ENCODE measurements around the gene IGSF21.

Gene IGSF21

DNA sequence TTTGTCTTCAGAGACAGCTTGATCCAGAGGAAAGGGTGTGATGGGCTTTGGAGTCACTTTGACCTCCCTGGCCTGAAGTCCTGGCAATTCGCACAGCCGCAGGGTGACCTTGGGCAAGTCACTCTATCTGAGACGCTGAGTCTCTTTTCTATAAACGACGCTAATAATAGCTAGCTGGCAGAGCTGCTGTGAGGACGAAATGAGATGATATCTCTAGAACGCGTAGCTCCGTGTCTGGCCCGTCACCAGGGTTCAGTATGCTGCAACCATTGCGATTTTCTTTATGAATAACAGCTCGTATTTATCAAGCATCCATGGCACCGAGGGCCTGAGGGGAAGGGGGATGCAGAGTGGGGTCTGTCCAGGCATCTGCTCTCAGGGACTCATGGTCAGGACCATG, 58.7 kb downstream of the IGSF21 start:
- Histone ChIP-seq H3K9me3 (ENCODE audit: severe bottlenecking) (no peaks in the 10 kb centered on the region), H3K4me3 (ENCODE audit: low read depth, low read length) (no peak overlapping the region), H3K27me3 (ENCODE audit: insufficient read depth, low read depth, severe bottlenecking) (no peaks in the 10 kb centered on the region), H3K36me3 (no peaks in the 10 kb centered on the region), H3K27ac (no peak overlapping the region)
- no peak for DNase-seq
- TF ChIP-seq, protein P1, sequence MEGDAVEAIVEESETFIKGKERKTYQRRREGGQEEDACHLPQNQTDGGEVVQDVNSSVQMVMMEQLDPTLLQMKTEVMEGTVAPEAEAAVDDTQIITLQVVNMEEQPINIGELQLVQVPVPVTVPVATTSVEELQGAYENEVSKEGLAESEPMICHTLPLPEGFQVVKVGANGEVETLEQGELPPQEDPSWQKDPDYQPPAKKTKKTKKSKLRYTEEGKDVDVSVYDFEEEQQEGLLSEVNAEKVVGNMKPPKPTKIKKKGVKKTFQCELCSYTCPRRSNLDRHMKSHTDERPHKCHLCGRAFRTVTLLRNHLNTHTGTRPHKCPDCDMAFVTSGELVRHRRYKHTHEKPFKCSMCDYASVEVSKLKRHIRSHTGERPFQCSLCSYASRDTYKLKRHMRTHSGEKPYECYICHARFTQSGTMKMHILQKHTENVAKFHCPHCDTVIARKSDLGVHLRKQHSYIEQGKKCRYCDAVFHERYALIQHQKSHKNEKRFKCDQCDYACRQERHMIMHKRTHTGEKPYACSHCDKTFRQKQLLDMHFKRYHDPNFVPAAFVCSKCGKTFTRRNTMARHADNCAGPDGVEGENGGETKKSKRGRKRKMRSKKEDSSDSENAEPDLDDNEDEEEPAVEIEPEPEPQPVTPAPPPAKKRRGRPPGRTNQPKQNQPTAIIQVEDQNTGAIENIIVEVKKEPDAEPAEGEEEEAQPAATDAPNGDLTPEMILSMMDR (IDR thresholded peaks at IDR 0.05; ENCODE audit: low read depth, low read length), result no peak

DNA sequence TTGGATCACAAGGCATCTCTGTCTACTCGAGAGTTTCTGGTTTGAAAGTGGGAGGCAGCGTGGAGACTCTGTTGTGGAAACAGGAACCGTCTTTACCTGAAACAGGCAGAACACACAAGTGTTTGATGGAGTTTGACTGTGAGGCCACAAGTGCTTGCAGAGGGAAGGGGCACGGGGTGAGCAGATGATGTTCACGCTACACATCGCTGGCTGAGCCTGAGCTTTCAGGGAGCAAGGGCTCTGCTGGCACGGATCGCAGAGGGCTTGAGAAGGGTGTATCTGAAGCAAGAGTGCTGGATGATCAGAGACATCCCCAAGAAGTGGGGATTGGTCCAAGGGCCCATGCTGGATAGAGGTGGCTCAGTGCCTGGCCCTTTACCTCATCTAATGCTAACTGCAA, 59.3 kb downstream of the IGSF21 start:
- Histone ChIP-seq H3K4me3 (ENCODE audit: low read depth, low read length) (no peak overlapping the region), H3K27me3 (ENCODE audit: insufficient read depth, low read depth, severe bottlenecking) (no peaks in the 10 kb centered on the region), H3K27ac (no peak overlapping the region), H3K36me3 (no peaks in the 10 kb centered on the region), H3K9me3 (ENCODE audit: severe bottlenecking) (no peaks in the 10 kb centered on the region)
- DNase-seq, result no peak
- TF ChIP-seq, protein P1 (IDR thresholded peaks at IDR 0.05; ENCODE audit: low read depth, low read length), result no peak

DNA sequence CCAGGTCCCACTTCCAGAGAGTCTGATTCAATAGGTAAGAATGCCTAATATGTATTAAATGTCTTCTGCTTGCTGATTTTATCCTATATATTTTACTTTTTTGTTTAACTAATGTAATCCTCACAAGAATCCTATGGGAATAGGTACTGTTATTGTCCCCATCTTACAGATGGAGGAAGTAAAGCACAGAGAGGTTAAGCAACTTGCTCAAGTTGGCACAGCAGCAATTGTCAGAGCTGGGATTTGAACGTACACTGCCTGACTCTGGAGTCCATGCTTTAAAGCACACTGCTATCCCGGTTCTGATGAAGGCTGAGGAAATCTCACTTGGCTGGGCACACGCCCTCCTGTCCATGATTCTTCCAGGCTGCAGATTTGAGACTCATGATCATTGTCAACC, 62.8 kb downstream of the IGSF21 start:
- DNase-seq, result no peak
- H3K27ac ChIP-seq, result no peak overlapping the region

DNA sequence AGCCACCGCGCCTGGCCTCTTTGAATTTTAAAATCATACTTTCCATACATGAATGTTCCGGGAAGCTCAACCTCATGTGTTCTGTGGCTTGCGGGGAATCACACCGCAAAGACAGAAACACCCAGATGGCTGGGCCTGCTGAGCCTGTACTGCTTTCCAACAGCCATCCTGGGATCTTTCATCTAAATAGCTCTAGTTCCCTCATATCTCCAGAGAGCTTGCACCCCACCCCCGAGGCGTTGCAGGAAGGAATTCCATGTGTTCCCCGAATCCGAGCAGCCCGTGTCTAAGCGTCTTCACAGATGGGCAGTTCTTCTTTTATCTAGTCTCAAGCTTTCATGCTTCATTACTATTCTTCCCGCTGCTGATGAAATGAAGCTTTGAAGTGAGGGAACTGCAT, 66.4 kb downstream of the IGSF21 start:
- H3K36me3 ChIP-seq, result no peaks in the 10 kb centered on the region
- no peak for DNase-seq
- no peak overlapping the region for H3K27ac ChIP-seq
- H3K27me3 ChIP-seq (ENCODE audit: insufficient read depth, low read depth, severe bottlenecking), result no peaks in the 10 kb centered on the region
- no peak overlapping the region for H3K4me3 ChIP-seq (ENCODE audit: low read depth, low read length)
- no peaks in the 10 kb centered on the region for H3K9me3 ChIP-seq (ENCODE audit: severe bottlenecking)
- TF ChIP-seq, protein P1 (IDR thresholded peaks at IDR 0.05; ENCODE audit: low read depth, low read length), result no peak

More for the DNA sequence above, 62.8 kb downstream of the IGSF21 start:
- Histone ChIP-seq H3K4me3 (ENCODE audit: low read depth, low read length) (no peak overlapping the region), H3K27me3 (ENCODE audit: insufficient read depth, low read depth, severe bottlenecking) (no peaks in the 10 kb centered on the region), H3K36me3 (no peaks in the 10 kb centered on the region), H3K9me3 (ENCODE audit: severe bottlenecking) (no peaks in the 10 kb centered on the region)
- TF ChIP-seq, protein P1 (IDR thresholded peaks at IDR 0.05; ENCODE audit: low read depth, low read length), result no peak

DNA sequence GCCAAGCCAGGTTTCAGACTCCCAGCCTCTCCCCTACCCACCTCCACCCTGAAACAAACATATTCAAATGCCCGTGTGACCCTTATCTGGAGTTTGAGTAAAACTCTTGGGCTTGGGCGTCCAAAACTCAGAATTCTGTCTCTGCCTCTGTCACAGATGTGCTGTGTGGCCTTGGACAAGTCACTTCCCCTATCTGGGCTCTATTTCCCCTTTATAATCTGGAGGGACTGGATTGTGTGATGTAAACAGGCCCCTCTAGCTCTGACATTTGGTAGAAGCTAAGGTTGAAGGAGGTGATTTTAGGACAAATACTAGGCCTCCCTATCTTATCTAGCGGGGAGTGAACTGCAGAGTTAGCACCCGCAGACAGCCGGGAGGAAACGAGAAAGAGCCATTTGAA, 67.5 kb downstream of the IGSF21 start:
- no peak overlapping the region for H3K4me3 ChIP-seq (ENCODE audit: low read depth, low read length)
- no peaks in the 10 kb centered on the region for H3K9me3 ChIP-seq (ENCODE audit: severe bottlenecking)
- no peaks in the 10 kb centered on the region for H3K36me3 ChIP-seq
- H3K27me3 ChIP-seq (ENCODE audit: insufficient read depth, low read depth, severe bottlenecking), result no peaks in the 10 kb centered on the region
- TF ChIP-seq, protein P1 (IDR thresholded peaks at IDR 0.05; ENCODE audit: low read depth, low read length), result no peak
- DNase-seq, result no peak
- H3K27ac ChIP-seq, result no peak overlapping the region; the same call in 1 of the 2 replicates

Data from WERI-Rb-1 (cell line).